GM21360 (cell line): ENCODE results near the gene AGPS.
A peak's percentile ranks its signal among the peaks of the same experiment; 100 is the strongest.
"Not testable (repeated sequence)": the region's sequence is repeated elsewhere in the genome, so short reads cannot be mapped to it uniquely, and the experiment has no call there.

Source experiments
- ATAC-seq: cut with Tn5 transposase; IDR thresholded peaks from one replicate; pipeline ENCODE4 v1.9.1; 2021; ENCODE audit warnings: mild to moderate bottlenecking, moderate library complexity; ENCODE audit not compliant: unreplicated experiment

AGPS gene

GRCh38 chr2:177392373-177393202 lies at the start of gene AGPS:
AGPS (plus strand) TSS chr2:177392773; CDS start chr2:177392790, 17 bp downstream.
- peak; percentile 74 for ATAC-seq

- ATAC-seq, result no peak
These were observed 48.8 kb upstream of the AGPS start for GRCh38 chr2:177343773-177344172.

- ATAC-seq, result no peak
These were observed 48.3 kb upstream of the AGPS start for GRCh38 chr2:177344316-177344715.

- no peak for ATAC-seq
These were observed 46.4 kb upstream of the AGPS start for GRCh38 chr2:177346192-177346591.

GRCh38 chr2:177347570-177347969 lies 45.0 kb upstream of the AGPS start:
- ATAC-seq, result no peak

- no peak for ATAC-seq
These were observed 44.4 kb upstream of the AGPS start for GRCh38 chr2:177348118-177348654.

- no peak for ATAC-seq
These were observed 43.6 kb upstream of the AGPS start for GRCh38 chr2:177348733-177349693.

- ATAC-seq, result not testable (repeated sequence)
These were observed 41.9 kb upstream of the AGPS start for GRCh38 chr2:177350624-177351023.

GRCh38 chr2:177351121-177351520 lies 41.5 kb upstream of the AGPS start:
- not testable (repeated sequence) for ATAC-seq

GRCh38 chr2:177352441-177353186 lies 40.0 kb upstream of the AGPS start:
- ATAC-seq, result no peak

- no peak for ATAC-seq
These were observed 39.4 kb upstream of the AGPS start for GRCh38 chr2:177353187-177353478.

GRCh38 chr2:177354541-177354940 lies 38.0 kb upstream of the AGPS start:
- not testable (repeated sequence) for ATAC-seq

GRCh38 chr2:177355874-177356273 lies 36.7 kb upstream of the AGPS start:
- no peak for ATAC-seq

- ATAC-seq, result no peak
These were observed 32.6 kb upstream of the AGPS start for GRCh38 chr2:177359836-177360595.

- no peak for ATAC-seq
These were observed 30.1 kb upstream of the AGPS start for GRCh38 chr2:177362499-177362898.

GRCh38 chr2:177363332-177363731 lies 29.2 kb upstream of the AGPS start:
- no peak for ATAC-seq

GRCh38 chr2:177365764-177366163 lies 26.8 kb upstream of the AGPS start:
- not testable (repeated sequence) for ATAC-seq

GRCh38 chr2:177368023-177368422 lies 24.6 kb upstream of the AGPS start:
- not testable (repeated sequence) for ATAC-seq

- ATAC-seq, result no peak
These were observed 13.2 kb upstream of the AGPS start for GRCh38 chr2:177379354-177379753.

- no peak for ATAC-seq
These were observed 12.4 kb upstream of the AGPS start for GRCh38 chr2:177380181-177380580.
